ENCODE results near the gene MCEE.

MCEE gene

DNA sequence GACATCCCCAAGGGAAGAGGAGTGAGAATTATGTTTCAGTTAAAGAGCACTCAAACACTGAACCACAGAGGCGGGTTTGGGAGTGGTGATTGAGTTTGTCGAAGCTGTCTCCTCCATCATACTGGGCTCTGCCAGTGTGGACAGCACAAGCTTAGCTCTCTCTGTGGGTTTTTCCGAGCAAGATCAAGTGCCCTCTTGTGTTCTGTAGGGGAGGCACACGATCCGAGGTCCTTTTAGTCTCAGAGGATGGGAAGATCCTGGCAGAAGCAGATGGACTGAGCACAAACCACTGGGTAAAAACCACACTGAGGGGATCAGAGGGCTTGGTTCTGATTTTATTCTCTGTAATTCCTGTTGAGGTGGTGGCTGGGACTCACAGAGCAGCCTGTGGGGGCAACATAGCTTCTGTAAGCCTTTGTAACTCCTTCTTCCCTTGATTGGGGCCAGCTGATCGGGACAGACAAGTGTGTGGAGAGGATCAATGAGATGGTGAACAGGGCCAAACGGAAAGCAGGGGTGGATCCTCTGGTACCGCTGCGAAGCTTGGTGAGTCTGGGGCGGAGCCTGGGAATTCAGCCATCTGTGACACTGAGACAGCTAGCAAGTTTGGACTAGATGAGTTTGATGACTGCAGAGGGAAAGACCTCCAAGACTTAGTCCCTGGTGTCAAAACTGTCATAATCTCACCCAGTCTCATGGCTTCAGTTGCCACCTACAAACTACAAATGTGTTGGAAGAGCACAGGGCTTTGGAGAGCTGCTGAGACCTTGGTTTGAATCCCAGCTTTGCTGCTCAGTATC is 59.5 kb downstream of the MCEE start:
- Mint-ChIP-seq H3K36me3 (ENCODE audit: insufficient read depth) (peaks cover 35% of the 10 kb centered on the region), H3K4me1 (peaks cover 66% of the 10 kb centered on the region), H3K27ac (ENCODE audit: low read depth) (peak overlapping the region; percentile 92), H3K9me3 (no peaks in the 10 kb centered on the region), H3K27me3 (no peaks in the 10 kb centered on the region), H3K4me3 (peak overlapping the region; percentile 91)
- DNase-seq (ENCODE audit: low spot score in 2 of 2), result no peak
- no peak for ATAC-seq (replicated peaks; ENCODE audit: extremely low read depth, poor library complexity, severe bottlenecking)

DNA sequence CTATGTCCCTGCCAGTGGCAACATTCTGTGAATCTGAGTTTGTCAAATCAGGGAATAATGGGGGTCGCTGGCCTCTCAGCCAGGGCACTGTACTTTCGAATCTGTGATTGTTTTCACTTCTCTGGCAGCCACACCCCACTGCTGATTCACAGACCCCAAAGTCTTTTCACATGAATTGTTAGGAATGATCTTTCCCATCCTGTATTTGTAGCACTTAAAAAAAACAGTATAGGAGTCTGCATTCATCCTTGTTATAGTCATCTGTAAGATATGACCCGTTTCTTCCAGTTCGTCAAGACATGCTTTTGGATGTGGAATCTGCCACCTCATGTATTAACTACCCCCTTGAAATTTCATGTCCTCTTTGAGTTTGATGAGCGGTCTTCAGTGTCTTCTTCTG is 60.7 kb downstream of the MCEE start:
- peaks cover 32% of the 10 kb centered on the region for H3K36me3 Mint-ChIP-seq (ENCODE audit: insufficient read depth)
- peaks cover 66% of the 10 kb centered on the region for H3K4me1 Mint-ChIP-seq
- no peaks in the 10 kb centered on the region for H3K9me3 Mint-ChIP-seq
- peak overlapping the region; percentile 91 for H3K4me3 Mint-ChIP-seq
- DNase-seq (ENCODE audit: low spot score in 2 of 2), result no peak
- peak overlapping the region; percentile 92 for H3K27ac Mint-ChIP-seq (ENCODE audit: low read depth)
- H3K27me3 Mint-ChIP-seq, result no peaks in the 10 kb centered on the region
- ATAC-seq (replicated peaks; ENCODE audit: extremely low read depth, poor library complexity, severe bottlenecking), result no peak

DNA sequence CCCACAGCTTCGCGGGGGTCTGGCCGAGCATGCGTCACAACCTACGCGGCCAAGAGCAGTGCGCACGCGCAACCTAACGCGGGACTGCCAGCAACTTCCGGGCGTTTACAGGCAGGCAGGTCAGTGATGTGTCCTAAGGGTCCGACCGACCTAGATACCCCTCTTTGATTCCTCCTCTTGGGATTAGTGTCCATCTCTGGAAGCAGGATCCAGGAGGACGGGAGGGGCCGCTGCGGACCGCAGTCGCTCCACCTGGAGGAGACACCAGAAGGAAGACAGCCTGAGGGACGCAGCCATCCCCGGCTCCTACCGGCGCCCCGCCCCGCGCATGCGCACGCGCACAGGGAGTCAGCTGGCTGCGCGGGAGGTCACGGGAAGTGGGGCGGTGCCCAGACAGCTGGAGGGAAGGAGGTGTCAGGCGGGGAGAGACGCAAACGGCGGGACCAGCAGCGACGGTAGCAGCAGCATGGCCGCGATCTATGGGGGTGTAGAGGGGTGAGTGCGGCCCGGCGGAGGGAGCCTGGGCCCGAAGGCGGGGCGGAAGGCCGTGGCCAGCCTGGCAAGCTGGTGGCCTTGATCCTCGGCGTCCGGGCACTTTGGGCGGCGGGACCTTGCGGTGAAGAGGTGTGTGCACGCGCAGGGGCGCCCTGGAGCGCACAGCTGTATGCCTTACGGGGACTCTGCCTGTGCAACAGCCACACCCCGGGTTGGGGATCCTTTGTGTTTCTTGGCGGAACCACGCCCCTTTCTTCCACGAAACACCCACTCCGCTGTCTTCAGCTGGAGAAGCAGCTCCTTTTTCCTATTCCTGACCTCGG is 61.6 kb downstream of the MCEE start, which contains the start of gene NAGK:
Gene NAGK (plus strand): TSS at position 431 of the 818 bp plus-strand sequence. CDS start 36 bp downstream, at position 467.
- peaks cover 25% of the 10 kb centered on the region for H3K36me3 Mint-ChIP-seq (ENCODE audit: insufficient read depth)
- H3K9me3 Mint-ChIP-seq, result no peaks in the 10 kb centered on the region
- no peaks in the 10 kb centered on the region for H3K27me3 Mint-ChIP-seq
- peak within 1 kb of the TSS; percentile 99 for H3K27ac Mint-ChIP-seq (ENCODE audit: low read depth)
- peak; percentile 97 for DNase-seq (ENCODE audit: low spot score in 2 of 2)
- peak within 1 kb of the TSS; percentile 91 for H3K4me3 Mint-ChIP-seq
- ATAC-seq (replicated peaks; ENCODE audit: extremely low read depth, poor library complexity, severe bottlenecking), result peak; percentile 88
- H3K4me1 Mint-ChIP-seq, result peaks cover 56% of the 10 kb centered on the region

DNA sequence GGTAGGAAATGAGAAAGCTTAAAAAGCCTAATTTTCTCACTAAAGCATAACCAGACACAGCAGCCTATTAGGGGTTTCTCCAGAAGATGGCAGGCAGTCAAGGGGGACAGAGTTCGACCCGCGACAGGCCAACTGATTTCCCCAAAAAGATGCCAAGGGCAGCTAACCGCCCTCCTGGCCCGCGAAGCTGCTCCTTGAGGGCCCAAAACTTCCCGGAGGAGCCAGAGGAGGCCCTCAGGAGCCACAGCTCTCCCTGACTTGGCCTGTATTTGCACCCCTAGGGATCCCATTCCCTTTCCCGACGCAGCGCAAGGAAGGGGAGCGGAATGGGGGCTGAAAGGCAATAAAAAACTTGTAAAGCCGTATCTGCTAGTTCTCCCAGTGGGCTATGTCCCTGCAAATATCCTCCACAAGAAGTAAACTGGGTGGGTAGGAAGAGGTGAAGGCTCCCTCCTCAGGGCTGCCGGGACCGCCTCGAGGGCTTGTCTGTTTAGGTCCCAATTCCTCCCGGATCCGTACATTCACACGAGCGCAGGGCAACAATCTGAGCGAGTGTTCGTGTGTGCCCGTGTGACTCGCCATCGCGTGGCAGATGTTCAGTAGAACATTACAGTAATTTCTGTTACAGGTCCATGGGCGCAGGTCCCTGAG is 62.3 kb downstream of the MCEE start:
- H3K27me3 Mint-ChIP-seq, result no peaks in the 10 kb centered on the region
- ATAC-seq (replicated peaks; ENCODE audit: extremely low read depth, poor library complexity, severe bottlenecking), result no peak
- H3K9me3 Mint-ChIP-seq, result no peaks in the 10 kb centered on the region
- peak overlapping the region; percentile 99 for H3K27ac Mint-ChIP-seq (ENCODE audit: low read depth)
- H3K4me3 Mint-ChIP-seq, result peak overlapping the region; percentile 91
- peaks cover 23% of the 10 kb centered on the region for H3K36me3 Mint-ChIP-seq (ENCODE audit: insufficient read depth)
- H3K4me1 Mint-ChIP-seq, result peaks cover 52% of the 10 kb centered on the region
- DNase-seq (ENCODE audit: low spot score in 2 of 2), result no peak

GRCh38 chr2:71066856-71067255 is 63.2 kb downstream of the MCEE start:
- Mint-ChIP-seq H3K27me3 (no peaks in the 10 kb centered on the region), H3K36me3 (ENCODE audit: insufficient read depth) (peaks cover 21% of the 10 kb centered on the region), H3K27ac (ENCODE audit: low read depth) (peak overlapping the region; percentile 99), H3K4me3 (no peak overlapping the region), H3K4me1 (peaks cover 43% of the 10 kb centered on the region), H3K9me3 (no peaks in the 10 kb centered on the region)
- DNase-seq (ENCODE audit: low spot score in 2 of 2) (no peak), ATAC-seq (replicated peaks; ENCODE audit: extremely low read depth, poor library complexity, severe bottlenecking) (no peak)

DNA sequence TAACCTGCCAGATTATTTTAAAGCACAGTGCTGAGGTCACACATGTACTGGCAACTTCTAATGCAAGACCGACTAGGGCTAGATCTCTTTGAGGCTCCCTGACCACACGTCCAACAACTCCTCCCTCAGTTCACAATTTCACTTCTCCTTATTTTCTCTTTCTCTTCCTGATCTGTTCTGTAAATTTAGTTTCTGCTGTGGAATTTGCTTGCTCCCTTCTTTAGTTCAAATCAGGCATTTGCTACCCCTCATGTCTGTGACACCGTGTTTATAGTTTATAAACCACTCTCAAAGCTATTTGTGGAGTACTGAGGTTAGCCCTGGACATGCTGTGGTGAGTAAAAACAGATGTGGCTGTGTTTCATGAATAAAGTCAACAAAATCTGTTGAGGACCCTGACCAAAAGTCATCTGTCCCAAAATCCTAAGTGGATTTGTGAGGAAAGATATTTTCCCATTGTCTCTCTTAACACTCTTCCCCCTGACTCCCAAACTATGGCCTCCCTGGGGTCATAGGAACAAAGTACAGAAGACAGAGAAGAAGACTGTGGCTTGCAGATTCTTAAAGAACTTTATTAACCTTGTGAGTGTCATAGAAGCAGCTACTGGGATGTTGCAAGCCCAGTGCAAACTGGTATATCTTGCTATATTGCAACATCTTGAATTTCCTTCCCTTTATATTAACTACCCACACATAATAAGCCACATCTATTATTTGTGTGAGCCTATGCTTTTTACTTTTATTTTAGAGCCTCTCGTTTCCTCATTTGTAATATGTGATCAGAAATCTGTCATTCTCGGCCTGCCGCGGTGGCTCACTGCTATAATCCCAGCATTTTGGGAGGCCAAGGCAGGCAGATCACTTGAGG is 65.0 kb downstream of the MCEE start:
- Mint-ChIP-seq H3K27ac (ENCODE audit: low read depth) (peak overlapping the region; percentile 41), H3K27me3 (peaks cover 18% of the 10 kb centered on the region), H3K9me3 (no peaks in the 10 kb centered on the region), H3K36me3 (ENCODE audit: insufficient read depth) (peaks cover 18% of the 10 kb centered on the region), H3K4me3 (no peak overlapping the region), H3K4me1 (peaks cover 26% of the 10 kb centered on the region)
- DNase-seq (ENCODE audit: low spot score in 2 of 2) (no peak), ATAC-seq (replicated peaks; ENCODE audit: extremely low read depth, poor library complexity, severe bottlenecking) (no peak)

DNA sequence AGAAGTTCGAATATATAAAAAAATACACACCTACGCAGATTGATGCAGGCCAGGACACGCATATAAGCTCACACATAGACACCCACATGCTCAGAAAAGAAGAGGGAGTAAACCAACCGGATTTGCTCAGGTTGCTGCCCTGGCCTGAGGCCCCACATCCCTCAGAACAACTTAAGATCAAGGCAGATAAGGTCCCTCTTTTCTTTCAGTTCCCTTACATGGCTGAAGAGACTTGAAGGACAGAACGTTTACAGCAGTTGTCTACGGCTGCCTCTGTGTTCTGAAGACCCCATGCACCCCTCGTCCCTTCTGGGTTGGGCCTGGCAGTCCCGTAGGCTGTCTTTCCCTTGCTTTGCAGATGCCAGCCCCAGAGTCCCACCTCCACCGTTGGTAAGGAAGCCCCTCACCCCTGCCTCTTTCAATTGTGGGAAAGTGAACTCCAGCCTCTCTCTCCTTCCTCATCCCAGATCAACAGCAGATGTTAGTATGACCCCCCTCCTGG is 65.9 kb downstream of the MCEE start:
- Mint-ChIP-seq H3K27ac (ENCODE audit: low read depth) (no peak overlapping the region), H3K4me3 (no peak overlapping the region), H3K4me1 (peaks cover 18% of the 10 kb centered on the region), H3K36me3 (ENCODE audit: insufficient read depth) (peaks cover 18% of the 10 kb centered on the region), H3K9me3 (no peaks in the 10 kb centered on the region), H3K27me3 (peaks cover 26% of the 10 kb centered on the region)
- ATAC-seq (replicated peaks; ENCODE audit: extremely low read depth, poor library complexity, severe bottlenecking), result no peak
- DNase-seq (ENCODE audit: low spot score in 2 of 2), result no peak

- peaks cover 35% of the 10 kb centered on the region for H3K27me3 Mint-ChIP-seq
- peaks cover 10% of the 10 kb centered on the region for H3K36me3 Mint-ChIP-seq (ENCODE audit: insufficient read depth)
- ATAC-seq (replicated peaks; ENCODE audit: extremely low read depth, poor library complexity, severe bottlenecking), result no peak
- H3K27ac Mint-ChIP-seq (ENCODE audit: low read depth), result no peak overlapping the region
- H3K4me3 Mint-ChIP-seq, result no peak overlapping the region
- H3K4me1 Mint-ChIP-seq, result peaks cover 11% of the 10 kb centered on the region
- H3K9me3 Mint-ChIP-seq, result no peaks in the 10 kb centered on the region
- no peak for DNase-seq (ENCODE audit: low spot score in 2 of 2)
Observed at GRCh38 chr2:71063216-71063615, 66.8 kb downstream of the MCEE start.

DNA sequence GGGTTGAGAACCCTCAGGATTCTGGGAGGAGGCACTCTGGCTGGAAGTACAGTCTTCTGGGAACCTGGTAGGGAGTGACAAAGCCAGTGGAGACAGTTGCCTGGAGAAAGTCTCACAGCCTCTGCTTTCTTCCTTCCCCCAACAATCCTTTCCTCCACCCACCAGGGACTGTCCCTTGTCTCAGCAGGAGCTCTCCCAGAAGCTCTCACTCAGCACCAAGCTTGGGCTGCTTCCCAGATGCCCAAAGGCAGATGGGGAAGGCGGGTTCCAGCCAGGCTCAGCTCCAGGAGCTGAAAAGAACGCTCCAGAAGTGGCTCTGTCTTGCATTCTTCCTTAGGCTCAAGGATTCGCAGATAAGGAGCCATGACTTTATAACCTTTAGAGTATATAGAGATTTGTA is 69.2 kb downstream of the MCEE start:
- H3K4me1 Mint-ChIP-seq, result no peaks in the 10 kb centered on the region
- peaks cover 5% of the 10 kb centered on the region for H3K36me3 Mint-ChIP-seq (ENCODE audit: insufficient read depth)
- no peak overlapping the region for H3K4me3 Mint-ChIP-seq
- H3K9me3 Mint-ChIP-seq, result no peaks in the 10 kb centered on the region
- DNase-seq (ENCODE audit: low spot score in 2 of 2) (no peak), ATAC-seq (replicated peaks; ENCODE audit: extremely low read depth, poor library complexity, severe bottlenecking) (no peak)
- H3K27ac Mint-ChIP-seq (ENCODE audit: low read depth), result no peak overlapping the region
- peaks cover 35% of the 10 kb centered on the region for H3K27me3 Mint-ChIP-seq

DNA sequence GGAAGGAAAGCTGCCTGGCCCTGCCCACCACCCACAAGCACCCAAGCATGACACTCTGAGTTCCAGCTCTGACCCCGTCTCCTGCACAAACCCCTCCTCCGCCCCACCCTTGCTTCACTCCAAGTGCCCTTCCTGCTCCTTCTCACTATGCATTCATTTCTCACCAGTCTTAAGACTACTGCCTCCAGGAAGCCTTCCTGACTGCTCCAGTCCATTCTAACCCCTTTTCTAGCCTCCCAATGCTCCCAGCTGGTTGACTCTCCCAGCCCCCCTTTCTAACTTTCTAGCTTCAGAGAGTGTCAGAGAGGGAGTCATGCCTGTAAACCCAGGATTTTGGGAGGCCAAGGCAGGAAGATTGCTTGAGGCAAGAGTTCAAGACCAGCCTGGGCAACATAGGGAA is 69.8 kb downstream of the MCEE start:
- ATAC-seq (replicated peaks; ENCODE audit: extremely low read depth, poor library complexity, severe bottlenecking), result no peak
- Mint-ChIP-seq H3K27me3 (peaks cover 35% of the 10 kb centered on the region), H3K9me3 (no peaks in the 10 kb centered on the region), H3K4me3 (no peak overlapping the region), H3K27ac (ENCODE audit: low read depth) (no peak overlapping the region), H3K4me1 (no peaks in the 10 kb centered on the region), H3K36me3 (ENCODE audit: insufficient read depth) (peaks cover 3% of the 10 kb centered on the region)
- no peak for DNase-seq (ENCODE audit: low spot score in 2 of 2)
